ENCODE results near the gene RIT2. TPM values are rescaled to one million over a fixed set of nuclear protein-coding genes. Genes with fewer than 3 reads are reported as not detected.

The RIT2 gene
- total RNA-seq, 1 experiment from 2014 or later, result 1.5 TPM

- Mint-ChIP-seq H3K27me3 (ENCODE audit: low read depth) (no peaks in the 10 kb centered on the region), H3K36me3 (no peaks in the 10 kb centered on the region), H3K4me1 (peaks cover 12% of the 10 kb centered on the region), H3K27ac (no peak overlapping the region), H3K4me3 (no peak overlapping the region), H3K9me3 (no peaks in the 10 kb centered on the region)
- no peak for TF ChIP-seq ZNF317 (CRISPR knock-in tag; IDR thresholded peaks at IDR 0.05; ENCODE audit: borderline replicate concordance, low read depth)
- no peak for TF ChIP-seq EMX1 (CRISPR knock-in tag; IDR thresholded peaks at IDR 0.05)
- TF ChIP-seq, protein P1, sequence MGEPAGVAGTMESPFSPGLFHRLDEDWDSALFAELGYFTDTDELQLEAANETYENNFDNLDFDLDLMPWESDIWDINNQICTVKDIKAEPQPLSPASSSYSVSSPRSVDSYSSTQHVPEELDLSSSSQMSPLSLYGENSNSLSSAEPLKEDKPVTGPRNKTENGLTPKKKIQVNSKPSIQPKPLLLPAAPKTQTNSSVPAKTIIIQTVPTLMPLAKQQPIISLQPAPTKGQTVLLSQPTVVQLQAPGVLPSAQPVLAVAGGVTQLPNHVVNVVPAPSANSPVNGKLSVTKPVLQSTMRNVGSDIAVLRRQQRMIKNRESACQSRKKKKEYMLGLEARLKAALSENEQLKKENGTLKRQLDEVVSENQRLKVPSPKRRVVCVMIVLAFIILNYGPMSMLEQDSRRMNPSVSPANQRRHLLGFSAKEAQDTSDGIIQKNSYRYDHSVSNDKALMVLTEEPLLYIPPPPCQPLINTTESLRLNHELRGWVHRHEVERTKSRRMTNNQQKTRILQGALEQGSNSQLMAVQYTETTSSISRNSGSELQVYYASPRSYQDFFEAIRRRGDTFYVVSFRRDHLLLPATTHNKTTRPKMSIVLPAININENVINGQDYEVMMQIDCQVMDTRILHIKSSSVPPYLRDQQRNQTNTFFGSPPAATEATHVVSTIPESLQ (CRISPR knock-in tag; IDR thresholded peaks at IDR 0.05), result no peak
- TF ChIP-seq TP53 (CRISPR knock-in tag; IDR thresholded peaks at IDR 0.05), result no peak
- TF ChIP-seq ETV6 (CRISPR knock-in tag; IDR thresholded peaks at IDR 0.05), result no peak
- TF ChIP-seq NFATC4 (CRISPR knock-in tag; IDR thresholded peaks at IDR 0.05), result no peak
- TF ChIP-seq ZNF263 (CRISPR knock-in tag; IDR thresholded peaks at IDR 0.05; ENCODE audit: low read depth), result no peak
- TF ChIP-seq ZNF532 (CRISPR knock-in tag; IDR thresholded peaks at IDR 0.05; ENCODE audit: borderline replicate concordance), result no peak
- DNase-seq (ENCODE audit: low spot score) (no peak), ATAC-seq (peak; percentile 50)
- ChIA-PET CTCF (no interaction called here), POLR2A (no interaction called here)
Measured at GRCh38 chr18:42854558-42854957, 260.9 kb downstream of the RIT2 start.

GRCh38 chr18:42850174-42851083 is 265.1 kb downstream of the RIT2 start:
- no peaks in the 10 kb centered on the region for H3K27me3 Mint-ChIP-seq (ENCODE audit: low read depth)
- no peaks in the 10 kb centered on the region for H3K36me3 Mint-ChIP-seq
- ChIA-PET POLR2A (no interaction called here), CTCF (no interaction called here)
- no peak for DNase-seq (ENCODE audit: low spot score)
- no peaks in the 10 kb centered on the region for H3K9me3 Mint-ChIP-seq
- ATAC-seq, result no peak
- peaks cover 16% of the 10 kb centered on the region for H3K4me1 Mint-ChIP-seq
- no peak overlapping the region for H3K4me3 Mint-ChIP-seq
- H3K27ac Mint-ChIP-seq, result no peak overlapping the region
- TF ChIP-seq IRF1 (CRISPR knock-in tag; IDR thresholded peaks at IDR 0.05), result no peak
- TF ChIP-seq, protein P2, sequence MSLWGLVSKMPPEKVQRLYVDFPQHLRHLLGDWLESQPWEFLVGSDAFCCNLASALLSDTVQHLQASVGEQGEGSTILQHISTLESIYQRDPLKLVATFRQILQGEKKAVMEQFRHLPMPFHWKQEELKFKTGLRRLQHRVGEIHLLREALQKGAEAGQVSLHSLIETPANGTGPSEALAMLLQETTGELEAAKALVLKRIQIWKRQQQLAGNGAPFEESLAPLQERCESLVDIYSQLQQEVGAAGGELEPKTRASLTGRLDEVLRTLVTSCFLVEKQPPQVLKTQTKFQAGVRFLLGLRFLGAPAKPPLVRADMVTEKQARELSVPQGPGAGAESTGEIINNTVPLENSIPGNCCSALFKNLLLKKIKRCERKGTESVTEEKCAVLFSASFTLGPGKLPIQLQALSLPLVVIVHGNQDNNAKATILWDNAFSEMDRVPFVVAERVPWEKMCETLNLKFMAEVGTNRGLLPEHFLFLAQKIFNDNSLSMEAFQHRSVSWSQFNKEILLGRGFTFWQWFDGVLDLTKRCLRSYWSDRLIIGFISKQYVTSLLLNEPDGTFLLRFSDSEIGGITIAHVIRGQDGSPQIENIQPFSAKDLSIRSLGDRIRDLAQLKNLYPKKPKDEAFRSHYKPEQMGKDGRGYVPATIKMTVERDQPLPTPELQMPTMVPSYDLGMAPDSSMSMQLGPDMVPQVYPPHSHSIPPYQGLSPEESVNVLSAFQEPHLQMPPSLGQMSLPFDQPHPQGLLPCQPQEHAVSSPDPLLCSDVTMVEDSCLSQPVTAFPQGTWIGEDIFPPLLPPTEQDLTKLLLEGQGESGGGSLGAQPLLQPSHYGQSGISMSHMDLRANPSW (CRISPR knock-in tag; conservative IDR thresholded peaks at IDR 0.05; ENCODE audit: low read depth), result no peak
- no peak for TF ChIP-seq ZNF396 (CRISPR knock-in tag; IDR thresholded peaks at IDR 0.05; ENCODE audit: borderline replicate concordance)
- TF ChIP-seq, protein P3, sequence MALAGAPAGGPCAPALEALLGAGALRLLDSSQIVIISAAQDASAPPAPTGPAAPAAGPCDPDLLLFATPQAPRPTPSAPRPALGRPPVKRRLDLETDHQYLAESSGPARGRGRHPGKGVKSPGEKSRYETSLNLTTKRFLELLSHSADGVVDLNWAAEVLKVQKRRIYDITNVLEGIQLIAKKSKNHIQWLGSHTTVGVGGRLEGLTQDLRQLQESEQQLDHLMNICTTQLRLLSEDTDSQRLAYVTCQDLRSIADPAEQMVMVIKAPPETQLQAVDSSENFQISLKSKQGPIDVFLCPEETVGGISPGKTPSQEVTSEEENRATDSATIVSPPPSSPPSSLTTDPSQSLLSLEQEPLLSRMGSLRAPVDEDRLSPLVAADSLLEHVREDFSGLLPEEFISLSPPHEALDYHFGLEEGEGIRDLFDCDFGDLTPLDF (CRISPR knock-in tag; IDR thresholded peaks at IDR 0.05), result no peak
- no peak for TF ChIP-seq SP1 (CRISPR knock-in tag; conservative IDR thresholded peaks at IDR 0.05)
- TF ChIP-seq, protein P4, sequence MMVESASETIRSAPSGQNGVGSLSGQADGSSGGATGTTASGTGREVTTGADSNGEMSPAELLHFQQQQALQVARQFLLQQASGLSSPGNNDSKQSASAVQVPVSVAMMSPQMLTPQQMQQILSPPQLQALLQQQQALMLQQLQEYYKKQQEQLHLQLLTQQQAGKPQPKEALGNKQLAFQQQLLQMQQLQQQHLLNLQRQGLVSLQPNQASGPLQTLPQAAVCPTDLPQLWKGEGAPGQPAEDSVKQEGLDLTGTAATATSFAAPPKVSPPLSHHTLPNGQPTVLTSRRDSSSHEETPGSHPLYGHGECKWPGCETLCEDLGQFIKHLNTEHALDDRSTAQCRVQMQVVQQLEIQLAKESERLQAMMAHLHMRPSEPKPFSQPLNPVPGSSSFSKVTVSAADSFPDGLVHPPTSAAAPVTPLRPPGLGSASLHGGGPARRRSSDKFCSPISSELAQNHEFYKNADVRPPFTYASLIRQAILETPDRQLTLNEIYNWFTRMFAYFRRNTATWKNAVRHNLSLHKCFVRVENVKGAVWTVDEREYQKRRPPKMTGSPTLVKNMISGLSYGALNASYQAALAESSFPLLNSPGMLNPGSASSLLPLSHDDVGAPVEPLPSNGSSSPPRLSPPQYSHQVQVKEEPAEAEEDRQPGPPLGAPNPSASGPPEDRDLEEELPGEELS (CRISPR knock-in tag; IDR thresholded peaks at IDR 0.05), result no peak
- TF ChIP-seq NR2C2 (CRISPR knock-in tag; IDR thresholded peaks at IDR 0.05), result no peak
- no peak for TF ChIP-seq ELF4 (CRISPR knock-in tag; IDR thresholded peaks at IDR 0.05; ENCODE audit: low read depth)
- no peak for TF ChIP-seq SMAD4 (CRISPR knock-in tag; IDR thresholded peaks at IDR 0.05)
- no peak for TF ChIP-seq RORB (CRISPR knock-in tag; IDR thresholded peaks at IDR 0.05)
- no peak for TF ChIP-seq USF1 (CRISPR knock-in tag; IDR thresholded peaks at IDR 0.05)
- TF ChIP-seq TCF7 (CRISPR knock-in tag; IDR thresholded peaks at IDR 0.05; ENCODE audit: low read depth), result no peak
- no peak for TF ChIP-seq FOXJ3 (CRISPR knock-in tag; IDR thresholded peaks at IDR 0.05; ENCODE audit: borderline replicate concordance)

Measured in WTC11 (cell line).